ENCODE results near the gene HOXA6.

Gene HOXA6

GRCh38 chr7:27095897-27096767, 51.4 kb downstream of the HOXA6 start, which contains the start of gene HOXA1:
HOXA1 (minus strand) TSS chr7:27096000; CDS start chr7:27095912, 88 bp downstream.
- peak; percentile 72 for DNase-seq

Data from activated T-cell treated with anti-CD3 and anti-CD28 coated beads, Interleukin-2, amount 50 U/mL, for 1 hour (primary cell).